Stimulated activated naive CD8-positive, alpha-beta T cell treated with anti-CD3 and anti-CD28 coated beads, Interleukin-15, Interleukin-2, amounts not matched to agents 100 U/mL and 50 U/mL, for 24 hours (primary cell): ENCODE results near the gene MALL.
A peak's percentile ranks its signal among the peaks of the same experiment; 100 is the strongest.
"Not testable (repeated sequence)": the region's sequence is repeated elsewhere in the genome, so short reads cannot be mapped to it uniquely, and the experiment has no call there.

Experiments used
- ATAC-seq: fragments of 150-1000 bp; cut with Tn5 transposase; one replicate; pipeline ENCODE4 v1.10.0; 2021
- DNase-seq: peaks from one replicate; pipeline ENCODE4 v3.0.0; 2021

Gene MALL

GRCh38 chr2:110115291-110116032, at the start of gene MALL:
Gene MALL (minus strand): TSS chr2:110115822. CDS start chr2:110115792, 30 bp downstream.
- peak; percentile 57 for ATAC-seq
- DNase-seq, result no peak

GRCh38 chr2:110157153-110157793, 41.7 kb upstream of the MALL start:
- DNase-seq (no peak), ATAC-seq (peak; percentile 57)

- not testable (repeated sequence) for DNase-seq, ATAC-seq
Observed at GRCh38 chr2:110154828-110155227, 39.2 kb upstream of the MALL start.

GRCh38 chr2:110154188-110154587, 38.6 kb upstream of the MALL start:
- ATAC-seq, DNase-seq: not testable (repeated sequence)

GRCh38 chr2:110153416-110153815, 37.8 kb upstream of the MALL start:
- DNase-seq (no peak), ATAC-seq (no peak)

- no peak for DNase-seq
Observed at GRCh38 chr2:110152943-110153342, 37.3 kb upstream of the MALL start.

GRCh38 chr2:110149330-110150220, 34.0 kb upstream of the MALL start:
- no peak for DNase-seq
- ATAC-seq, result peak; percentile 88

More at GRCh38 chr2:110152943-110153342, 37.3 kb upstream of the MALL start:
- ATAC-seq, result no peak

- no peak for DNase-seq
- ATAC-seq, result no peak
Observed at GRCh38 chr2:110146945-110147332, 31.3 kb upstream of the MALL start.

GRCh38 chr2:110146183-110146944, 30.7 kb upstream of the MALL start:
- DNase-seq, result no peak
- no peak for ATAC-seq

- ATAC-seq (no peak), DNase-seq (no peak)
Observed at GRCh38 chr2:110143982-110144381, 28.4 kb upstream of the MALL start.

GRCh38 chr2:110140401-110140800, 24.8 kb upstream of the MALL start:
- ATAC-seq (no peak), DNase-seq (no peak)

GRCh38 chr2:110134025-110134424, 18.4 kb upstream of the MALL start:
- DNase-seq, result no peak
- ATAC-seq, result no peak

- ATAC-seq (no peak), DNase-seq (no peak)
Observed at GRCh38 chr2:110131166-110131565, 15.5 kb upstream of the MALL start.

- DNase-seq (no peak), ATAC-seq (no peak)
Observed at GRCh38 chr2:110130757-110131156, 15.1 kb upstream of the MALL start.

- DNase-seq (no peak), ATAC-seq (no peak)
Observed at GRCh38 chr2:110126906-110127305, 11.3 kb upstream of the MALL start.

- ATAC-seq, result no peak
Observed at GRCh38 chr2:110126086-110126773, 10.6 kb upstream of the MALL start.

GRCh38 chr2:110124939-110125691, 9.5 kb upstream of the MALL start:
- ATAC-seq, result no peak
- DNase-seq, result no peak

More at GRCh38 chr2:110126086-110126773, 10.6 kb upstream of the MALL start:
- DNase-seq, result no peak

- no peak for DNase-seq
- ATAC-seq, result no peak
Observed at GRCh38 chr2:110124038-110124825, 8.6 kb upstream of the MALL start.

GRCh38 chr2:110121592-110121991, 6.0 kb upstream of the MALL start:
- DNase-seq (no peak), ATAC-seq (no peak)

- ATAC-seq, result no peak
- DNase-seq, result no peak
Observed at GRCh38 chr2:110121052-110121334, 5.4 kb upstream of the MALL start.
